NCI-H146 (cell line): Measurements from ENCODE around the gene IP6K1.

ENCODE experiments used
- DNase-seq: peaks from one replicate; lab custom pipeline; 2025; lab: John Stamatoyannopoulos, UW

The IP6K1 gene

DNA sequence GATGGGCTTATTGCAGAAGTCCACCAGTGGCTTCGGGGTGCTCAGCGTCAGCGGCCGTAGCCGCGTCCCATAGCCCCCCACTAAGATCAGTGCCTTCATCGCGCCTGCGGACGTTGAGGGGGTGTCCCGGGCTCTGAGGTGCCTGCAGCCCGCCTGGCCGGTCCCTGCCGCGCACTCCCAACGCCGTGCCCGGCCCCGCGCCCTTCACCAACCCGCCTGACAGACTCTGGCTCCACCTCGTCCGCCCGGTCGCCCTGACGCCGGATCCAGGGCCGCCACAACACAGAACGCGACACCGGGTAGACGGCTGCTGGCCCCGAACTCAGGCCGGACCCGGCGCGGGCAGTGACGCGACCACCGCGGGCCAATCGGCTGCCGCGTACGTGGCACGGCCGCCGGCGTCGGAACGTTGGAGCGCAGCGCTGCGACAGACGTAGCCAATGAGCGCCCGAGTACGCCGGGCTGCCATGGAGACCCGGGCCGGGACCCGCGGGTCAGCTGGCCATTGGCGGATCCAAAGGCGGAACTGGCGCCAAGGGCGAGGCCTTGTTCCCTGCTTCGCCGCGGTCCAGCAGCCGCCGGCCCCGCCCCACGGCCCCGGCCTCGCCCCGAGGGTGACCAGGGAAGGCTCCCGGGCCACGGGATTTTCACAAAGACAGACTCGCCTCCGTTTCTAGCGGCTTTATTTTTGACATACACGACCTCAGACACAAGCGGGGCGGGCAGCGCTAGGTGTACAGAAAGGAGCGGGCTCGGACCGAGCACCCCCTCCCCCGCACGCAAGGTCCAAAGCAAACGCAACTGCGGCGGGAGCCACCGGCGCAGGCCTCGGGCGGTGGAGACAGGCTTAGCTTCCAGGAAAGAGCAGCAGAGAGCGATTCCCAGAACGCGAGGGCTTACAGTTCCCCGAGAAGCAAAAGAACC lies 62.5 kb downstream of the IP6K1 start, which contains the start of gene GMPPB:
Gene GMPPB (minus strand): TSS at position 324 of the 924 bp plus-strand sequence. CDS start 225 bp downstream, at position 99.
- DNase-seq: peak; percentile 91

DNA sequence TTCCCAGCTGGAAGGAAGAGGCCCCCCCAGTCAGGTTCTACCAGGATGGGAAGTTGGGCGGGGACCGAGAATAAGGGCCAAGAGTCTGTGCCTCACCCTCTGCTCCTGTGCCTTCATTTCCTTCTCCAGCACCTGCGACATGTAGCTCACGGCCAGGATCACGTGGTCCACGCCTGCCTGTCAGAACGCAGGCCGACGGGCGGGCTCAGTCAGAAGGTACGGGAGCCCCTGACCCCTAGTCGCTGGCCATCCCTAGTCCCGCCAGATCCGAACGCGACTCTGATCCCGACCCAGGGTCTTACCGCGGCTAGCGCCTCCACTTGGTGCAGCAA lies 63.1 kb downstream of the IP6K1 start:
- peak; percentile 27 for DNase-seq

DNA sequence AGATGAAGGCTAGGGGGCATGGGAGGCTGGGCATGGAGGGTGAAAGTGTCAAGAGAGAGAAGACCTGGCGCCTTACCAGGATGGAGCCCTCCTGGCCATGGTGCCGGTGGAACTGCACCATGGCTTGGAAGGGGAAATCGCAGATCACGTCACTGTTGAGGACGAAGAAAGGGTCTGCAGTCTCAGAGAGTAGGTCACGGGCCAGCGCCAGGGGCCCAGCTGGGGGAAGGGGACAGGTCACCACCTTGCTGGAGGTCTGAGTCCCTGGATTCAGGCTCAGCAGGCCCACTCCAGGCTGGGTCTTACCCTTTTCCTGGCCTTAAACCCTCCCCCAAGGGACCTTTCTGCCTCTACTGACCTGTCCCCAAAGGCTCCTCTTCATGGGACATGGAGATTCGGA lies 63.4 kb downstream of the IP6K1 start:
- no peak for DNase-seq

DNA sequence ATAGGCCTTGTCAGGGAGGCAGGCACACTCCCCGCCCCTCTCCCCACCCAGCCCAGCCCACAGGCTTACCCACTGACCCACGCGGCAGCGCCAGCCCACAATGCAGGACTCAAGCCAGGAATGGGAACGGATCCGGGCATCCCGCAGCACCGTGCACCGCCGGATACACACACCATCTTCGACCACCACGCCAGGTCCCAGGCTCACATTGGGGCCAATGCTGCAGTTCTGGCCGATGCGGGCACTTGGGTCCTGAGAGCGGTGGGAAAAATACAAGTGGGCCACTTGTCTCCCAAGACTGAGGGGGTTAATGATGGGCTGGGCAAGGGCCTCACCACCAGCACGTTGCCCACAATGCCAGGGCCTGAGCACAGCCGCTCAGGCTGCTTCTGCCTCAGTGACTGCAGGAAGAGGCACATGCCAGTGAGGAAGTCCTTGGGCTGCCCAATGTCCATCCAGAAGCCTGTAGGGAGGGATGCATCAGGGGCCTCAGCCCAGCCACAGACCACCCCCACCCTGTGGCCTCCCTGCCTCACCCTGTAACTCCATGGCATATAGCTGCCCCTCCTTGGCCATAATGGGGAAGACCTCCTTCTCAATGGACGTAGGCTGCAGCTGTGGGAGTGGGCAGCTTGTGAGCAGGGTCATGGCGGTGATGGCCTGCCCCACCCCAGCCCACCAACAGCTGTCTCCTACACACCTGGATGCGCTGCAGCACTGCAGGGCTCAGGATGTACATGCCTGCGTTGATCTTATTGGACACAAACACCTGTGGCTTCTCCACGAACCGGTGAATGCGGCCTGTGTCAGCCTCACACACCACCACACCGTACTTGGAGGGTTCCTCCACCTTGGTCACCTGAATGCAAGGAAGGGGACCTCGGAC lies 64.2 kb downstream of the IP6K1 start:
- no peak for DNase-seq

DNA sequence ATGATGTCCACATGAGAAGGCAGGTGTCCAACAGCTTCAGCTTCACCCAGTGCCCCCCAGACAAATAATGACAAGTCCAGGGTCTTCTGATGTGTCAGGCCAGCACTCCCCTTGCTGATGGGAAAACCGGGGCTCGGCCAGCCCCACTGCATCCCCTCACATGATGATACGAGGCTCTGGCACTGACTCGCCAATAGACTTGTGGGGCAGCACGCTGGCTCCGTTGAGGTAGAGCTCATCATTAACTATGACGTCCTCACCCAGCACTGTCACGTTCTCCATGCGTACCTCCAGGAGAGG lies 64.8 kb downstream of the IP6K1 start:
- DNase-seq: no peak

- DNase-seq: no peak
Observed at GRCh38 chr3:49720855-49721595, 65.3 kb downstream of the IP6K1 start.

DNA sequence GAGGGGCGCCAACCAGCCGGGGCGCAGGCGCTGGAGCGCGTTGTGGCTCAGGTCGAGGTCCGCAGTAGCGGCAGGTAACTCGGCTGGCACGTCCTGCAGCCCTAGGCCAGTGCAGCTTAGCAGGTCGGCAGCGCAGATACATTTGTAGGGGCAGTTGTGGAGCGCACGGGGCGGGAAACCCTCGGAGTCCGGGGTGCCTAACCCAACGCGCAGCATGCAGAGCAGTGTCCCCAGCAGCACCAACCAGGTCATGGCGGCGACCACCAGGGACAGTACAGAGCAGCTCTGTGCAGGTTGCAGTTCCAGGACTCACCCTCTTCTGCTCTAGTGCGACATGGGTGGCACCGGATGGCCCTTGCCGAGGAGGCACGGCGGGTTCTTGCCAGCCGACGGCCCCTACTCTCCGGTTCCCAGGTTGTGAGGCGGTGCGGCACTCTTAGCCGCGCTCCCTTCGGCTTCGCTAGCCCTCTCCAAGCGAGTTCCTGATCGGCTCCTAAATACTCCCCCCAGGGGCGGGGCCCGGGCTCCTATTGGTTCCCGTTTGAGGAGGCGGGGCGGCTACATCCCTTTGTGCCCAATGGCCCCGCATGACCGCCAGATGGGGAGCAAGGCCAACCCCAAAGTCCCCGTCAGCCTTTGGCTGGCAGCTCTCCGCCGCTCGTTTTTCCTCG lies 67.0 kb downstream of the IP6K1 start, which contains the start of gene AMIGO3:
Gene AMIGO3 (minus strand): TSS at position 471 of the 671 bp plus-strand sequence. CDS start 219 bp downstream, at position 252.
- DNase-seq: peak; percentile 91

DNA sequence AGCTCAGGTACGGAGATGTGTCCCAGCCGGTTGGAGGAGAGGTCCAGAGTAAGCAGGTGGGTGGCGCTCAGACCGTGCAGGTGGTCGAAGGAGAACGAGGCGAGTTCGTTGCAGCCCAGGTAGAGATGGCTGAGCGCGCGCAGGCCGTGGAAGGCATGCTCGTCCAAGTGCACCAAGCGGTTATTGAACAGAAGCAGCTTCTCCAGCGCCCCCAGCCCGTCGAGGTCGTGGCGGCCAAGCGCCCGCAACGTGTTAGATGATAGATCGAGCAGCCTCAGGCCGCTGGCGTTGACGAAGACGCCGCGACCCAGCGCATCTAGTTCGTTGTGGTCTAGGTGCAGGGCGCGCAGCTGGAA lies 67.5 kb downstream of the IP6K1 start:
- DNase-seq: peak; percentile 33

DNA sequence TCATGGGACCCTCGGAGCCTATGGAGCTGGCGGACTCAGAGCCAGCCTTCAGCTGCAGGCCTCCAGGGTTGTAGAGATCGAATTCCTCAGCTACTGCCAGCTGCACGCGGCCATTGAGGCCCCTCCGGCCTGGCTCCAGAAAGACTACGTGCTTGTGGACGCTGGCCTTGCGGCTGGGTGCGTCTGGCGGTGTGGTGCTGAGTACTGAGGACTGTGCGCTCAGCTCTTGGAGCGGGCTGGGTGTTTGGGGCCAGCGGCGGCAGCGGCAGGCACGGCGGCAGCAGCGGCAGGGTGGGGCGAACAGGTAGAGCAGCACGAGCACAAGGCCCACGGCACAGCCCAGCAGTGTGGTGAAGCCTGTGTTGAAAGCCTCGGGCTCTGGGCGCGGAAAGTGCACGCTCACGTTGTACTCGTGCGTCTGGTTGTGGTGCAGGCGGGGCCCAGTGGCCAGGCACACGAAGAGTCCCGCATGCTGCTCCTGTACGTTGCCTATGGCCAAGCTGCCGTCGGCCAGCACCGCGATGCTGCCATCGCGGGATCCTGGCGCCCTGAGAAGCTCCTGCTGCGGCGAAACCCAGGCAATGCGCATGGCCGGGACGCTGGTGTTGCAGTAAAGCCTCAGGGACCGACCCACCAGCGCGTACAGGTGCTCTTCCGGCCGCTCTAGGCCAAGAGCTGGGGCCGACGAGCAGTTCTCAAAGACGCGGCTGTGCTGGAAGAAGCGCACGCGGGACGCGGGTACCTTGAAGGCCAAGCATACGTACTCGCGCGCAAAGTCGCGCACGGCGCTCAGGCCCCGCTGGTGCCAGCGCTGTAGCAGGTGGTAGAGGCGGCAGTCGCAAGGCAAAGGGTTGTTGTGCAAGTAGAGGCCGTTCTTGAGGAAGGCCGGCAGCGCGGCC lies 68.1 kb downstream of the IP6K1 start:
- no peak for DNase-seq

DNA sequence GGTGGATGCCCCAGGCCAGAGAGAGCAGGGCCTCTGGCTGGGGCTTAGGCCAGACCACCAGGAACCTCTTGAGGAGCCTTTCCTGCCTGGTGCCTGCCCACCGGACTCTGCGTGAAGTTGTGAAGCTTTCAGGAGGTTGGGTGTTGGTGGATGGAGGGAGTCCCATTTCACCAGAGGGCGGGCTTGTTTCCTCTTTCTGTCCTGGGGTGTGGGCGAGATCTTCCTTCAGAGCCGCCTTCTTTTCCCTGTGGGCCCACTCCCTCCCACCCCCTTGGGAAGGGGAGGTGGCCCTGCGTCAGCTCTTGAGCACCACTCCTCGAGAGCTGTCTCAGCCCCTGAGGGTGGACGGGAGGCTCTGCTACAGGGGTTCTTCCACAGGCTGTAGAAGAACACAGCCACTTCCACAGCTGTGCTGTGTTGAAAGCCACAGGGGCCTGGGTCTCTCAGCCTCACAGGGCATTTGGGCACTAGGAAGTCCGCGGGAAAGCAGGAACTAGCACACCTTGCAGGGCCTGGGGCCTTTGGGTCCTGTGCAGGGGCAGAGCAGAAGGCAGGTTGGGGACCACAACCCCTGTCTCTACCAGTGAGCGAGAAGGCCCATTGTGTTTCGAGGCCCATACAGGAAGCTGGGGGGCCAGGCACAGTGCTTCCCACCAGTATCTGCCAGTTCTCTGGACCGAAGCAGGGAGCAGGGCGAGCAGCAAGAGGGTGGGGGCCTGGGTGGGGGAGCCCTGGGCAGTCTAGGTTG lies 69.0 kb downstream of the IP6K1 start:
- DNase-seq: no peak

GRCh38 chr3:49716691-49717210 lies 69.6 kb downstream of the IP6K1 start:
- DNase-seq: no peak

DNA sequence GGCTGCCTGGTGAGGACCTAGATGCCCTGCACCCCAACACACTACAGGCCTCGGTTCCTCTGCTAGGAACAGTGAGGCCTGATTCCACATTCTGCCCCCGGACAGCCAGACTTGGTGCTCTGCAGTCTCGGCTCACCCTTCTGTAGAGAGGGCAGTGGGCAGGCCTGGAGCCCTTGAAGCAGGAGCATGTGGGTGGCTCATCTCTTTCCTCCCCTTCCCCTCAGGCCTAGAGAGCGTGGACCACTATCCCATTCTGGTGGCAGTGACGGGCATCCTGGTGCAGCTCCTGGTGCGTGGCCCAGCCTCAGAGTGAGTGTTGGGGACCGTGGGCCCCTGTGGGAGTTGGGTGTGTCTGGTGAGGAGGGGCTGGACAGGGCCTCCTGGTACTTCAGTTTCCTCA lies 70.2 kb downstream of the IP6K1 start:
- DNase-seq: no peak

DNA sequence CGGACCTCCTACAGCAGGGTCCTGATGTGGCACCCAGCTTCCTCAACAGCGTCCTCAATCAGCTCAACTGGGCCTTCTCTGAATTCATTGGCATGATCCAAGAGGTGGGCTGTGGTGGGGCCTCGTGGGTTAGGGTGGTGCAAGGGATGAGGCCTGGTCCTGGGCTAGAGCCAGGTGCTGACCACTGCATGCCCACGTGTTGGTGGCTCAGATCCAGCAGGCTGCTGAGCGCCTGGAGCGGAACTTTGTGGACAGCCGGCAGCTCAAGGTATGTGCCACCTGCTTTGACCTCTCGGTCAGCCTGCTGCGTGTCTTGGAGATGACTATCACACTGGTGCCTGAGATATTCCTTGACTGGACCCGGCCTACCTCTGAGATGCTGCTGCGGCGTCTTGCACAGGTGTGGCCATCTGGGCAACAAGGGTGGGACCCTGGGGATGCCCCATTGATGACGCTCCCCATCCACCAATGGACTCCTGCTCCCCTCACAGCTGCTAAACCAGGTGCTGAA lies 70.7 kb downstream of the IP6K1 start:
- DNase-seq: no peak

DNA sequence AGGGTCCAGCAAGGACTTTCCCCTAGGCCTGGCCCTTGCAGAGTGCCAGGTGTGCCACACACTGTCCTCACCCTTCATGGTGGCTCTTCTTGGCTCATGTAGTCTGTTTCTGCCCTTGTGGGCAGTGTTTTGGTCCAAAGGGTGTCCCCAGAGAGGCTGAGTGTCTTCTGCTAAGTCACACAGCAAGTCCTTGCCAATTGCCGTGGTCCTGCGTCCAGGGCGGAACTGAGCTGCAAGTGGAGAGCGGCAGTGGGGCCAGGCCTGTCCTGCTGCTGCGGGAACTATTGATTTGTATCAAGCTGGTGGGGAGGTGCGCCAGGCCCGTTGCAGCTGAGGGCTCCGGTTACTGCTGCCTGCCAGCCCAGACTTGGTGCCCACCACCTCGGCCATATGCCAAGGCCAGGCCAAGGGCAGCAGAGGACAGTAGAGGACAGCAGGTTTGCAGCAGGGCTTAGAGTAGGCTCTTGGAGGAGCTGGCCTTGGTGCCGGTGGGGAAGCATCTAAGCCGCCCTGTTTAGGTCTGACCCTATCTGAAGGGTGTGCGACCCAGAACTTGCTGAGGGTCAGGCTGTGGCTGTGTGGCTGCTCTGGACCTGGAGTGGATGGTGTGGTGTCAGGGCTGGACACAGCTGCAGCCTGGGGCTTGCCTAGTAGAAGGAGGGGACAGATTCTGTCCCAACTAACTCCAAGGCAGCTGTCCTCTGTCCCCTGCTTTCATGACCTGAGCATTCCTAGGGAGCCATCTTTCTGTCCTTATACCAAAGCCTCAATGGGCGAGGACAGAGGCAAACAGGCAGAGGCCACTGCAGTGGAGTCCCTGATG lies 71.4 kb downstream of the IP6K1 start:
- no peak for DNase-seq

- no peak for DNase-seq
Observed at GRCh38 chr3:49713336-49714105, 72.8 kb downstream of the IP6K1 start.

DNA sequence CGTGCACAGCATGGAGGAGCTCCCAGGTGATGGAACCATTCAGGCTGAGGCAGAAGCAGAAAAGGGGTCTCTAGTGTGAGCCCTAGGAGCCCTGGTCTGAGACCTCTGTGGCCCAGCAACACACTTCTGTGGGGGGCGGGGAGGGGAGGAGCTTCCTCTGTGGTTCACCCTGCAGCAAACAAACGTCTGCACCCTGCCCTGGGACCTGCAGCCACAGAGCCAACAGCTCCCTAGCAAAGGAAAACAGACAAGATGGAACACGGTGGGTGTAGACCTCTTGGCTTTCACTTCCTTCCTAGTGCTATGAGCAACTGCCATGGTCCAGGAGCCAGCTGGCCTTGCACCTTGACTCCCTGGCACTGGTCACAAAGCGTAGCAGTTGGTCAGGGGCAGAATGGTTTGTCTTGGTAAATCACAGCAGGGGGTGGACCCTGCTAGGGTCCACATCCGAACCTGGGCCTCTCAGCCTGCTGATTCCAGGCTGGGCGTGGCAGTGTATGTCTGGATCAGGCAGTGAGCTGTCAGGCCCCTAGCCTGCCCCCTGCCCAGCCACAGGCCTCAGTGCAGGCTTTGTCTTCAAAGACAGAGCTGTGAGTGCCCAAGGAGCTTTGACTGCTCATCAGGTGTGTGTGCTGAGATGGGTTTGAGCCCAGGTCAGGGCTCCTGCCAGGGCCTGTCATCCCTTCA lies 73.6 kb downstream of the IP6K1 start:
- DNase-seq: no peak

DNA sequence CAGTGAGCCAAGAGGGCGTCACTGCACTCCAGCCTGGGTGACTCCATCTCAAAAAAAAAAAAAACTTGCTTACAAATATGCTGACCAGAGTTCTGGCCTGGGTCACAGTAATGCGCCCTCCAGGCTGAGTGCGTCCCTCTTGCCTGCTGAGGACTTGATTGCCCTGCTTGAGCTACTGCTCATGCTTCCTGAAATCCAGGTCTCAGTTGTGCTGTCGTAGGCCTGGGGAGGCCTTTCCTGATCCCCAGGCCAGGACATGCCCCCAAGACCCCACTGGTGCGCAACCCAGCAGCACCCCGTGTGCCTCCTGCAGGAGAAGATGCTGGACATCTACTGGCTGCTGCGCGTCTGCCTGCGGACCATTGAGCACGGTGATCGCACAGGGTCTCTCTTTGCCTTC lies 74.2 kb downstream of the IP6K1 start:
- no peak for DNase-seq
